ENCODE measurements around the gene DIP2C.
"Not testable (repeated sequence)": the region's sequence is repeated elsewhere in the genome, so short reads cannot be mapped to it uniquely, and the experiment has no call there.

The DIP2C gene

DNA sequence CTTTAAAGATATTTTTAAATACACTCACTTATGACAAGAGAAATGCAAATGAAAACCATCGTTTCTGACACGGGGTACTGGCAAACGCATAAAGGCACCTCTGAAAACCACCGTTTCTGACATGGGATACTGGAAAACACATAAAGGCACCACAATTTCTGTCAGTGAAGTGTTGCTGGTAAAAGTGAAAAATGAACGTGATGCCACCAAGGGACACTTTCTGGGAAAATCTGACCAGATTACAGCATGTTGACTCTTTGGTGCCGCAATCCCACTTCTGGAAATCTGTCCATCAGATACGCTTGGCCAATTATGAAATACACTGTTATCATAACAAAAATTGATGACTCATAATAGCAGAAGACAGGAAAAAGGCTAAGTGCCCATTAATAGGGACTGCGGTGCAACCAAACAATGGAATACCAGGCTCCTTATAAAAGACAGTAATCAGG, 422.5 kb downstream of the DIP2C start:
- Histone ChIP-seq H3K27ac (no peak overlapping the region), H3K27me3 (no peaks in the 10 kb centered on the region), H3K36me3 (no peaks in the 10 kb centered on the region), H3K4me3 (no peak overlapping the region), H3K9me3 (no peaks in the 10 kb centered on the region), H3K4me1 (no peaks in the 10 kb centered on the region)
- no peak for TF ChIP-seq CTCF (IDR thresholded peaks at IDR 0.05)
- DNase-seq: no peak
- intact Hi-C loops (cut with DNase I; ENCODE audit: low total_unique reads): no loop called here

DNA sequence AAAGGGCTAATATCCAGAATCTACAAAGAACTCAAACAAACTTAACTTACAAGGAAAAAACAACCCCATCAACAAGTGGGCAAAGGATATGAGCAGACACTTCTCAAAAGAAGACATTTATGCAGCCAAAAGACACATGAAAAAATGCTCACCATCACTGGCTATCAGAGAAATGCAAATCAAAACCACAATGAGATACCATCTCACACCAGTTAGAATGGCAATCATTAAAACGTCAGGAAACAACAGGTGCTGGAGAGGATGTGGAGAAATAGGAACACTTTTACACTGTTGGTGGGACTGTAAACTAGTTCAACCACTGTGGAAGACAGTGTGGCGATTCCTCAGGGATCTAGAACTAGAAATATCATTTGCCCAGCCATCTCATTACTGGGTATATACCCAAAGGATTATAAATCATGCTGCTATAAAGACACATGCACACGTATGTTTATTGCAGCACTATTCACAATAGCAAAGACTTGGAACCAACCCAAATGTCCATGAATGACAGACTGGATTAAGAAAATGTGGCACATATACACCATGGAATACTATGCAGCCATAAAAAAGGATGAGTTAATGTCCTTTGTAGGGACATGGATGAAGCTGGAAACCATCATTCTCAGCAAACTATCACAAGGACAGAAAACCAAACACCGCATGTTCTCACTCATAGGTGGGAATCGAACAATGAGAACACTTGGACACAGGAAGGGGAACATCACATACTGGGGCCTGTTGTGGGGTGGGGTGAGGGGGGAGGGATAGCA, 423.5 kb downstream of the DIP2C start:
- DNase-seq; H3K27ac ChIP-seq; H3K4me1 ChIP-seq; H3K27me3 ChIP-seq; H3K36me3 ChIP-seq; intact Hi-C loops (cut with DNase I; ENCODE audit: low total_unique reads); H3K4me3 ChIP-seq; H3K9me3 ChIP-seq: not testable (repeated sequence)

DNA sequence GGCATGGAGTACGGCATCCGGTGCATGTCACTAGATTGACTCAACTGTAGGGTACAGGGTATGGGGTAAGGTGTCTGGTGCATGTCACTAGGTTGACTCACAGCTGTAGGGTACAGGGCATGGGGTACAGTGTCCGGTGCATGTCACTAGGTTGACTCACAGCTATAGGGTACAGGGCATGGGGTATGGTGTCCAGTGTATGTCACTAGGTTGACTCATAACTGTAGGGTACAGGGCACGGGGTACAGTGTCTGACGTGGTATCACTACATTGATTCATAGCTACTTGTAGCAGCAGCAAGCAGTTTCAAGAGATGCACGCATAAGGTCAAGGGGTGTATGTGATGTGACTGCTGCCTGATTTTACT, 424.4 kb downstream of the DIP2C start:
- DNase-seq; H3K36me3 ChIP-seq; H3K27ac ChIP-seq; intact Hi-C loops (cut with DNase I; ENCODE audit: low total_unique reads); H3K27me3 ChIP-seq; H3K4me1 ChIP-seq; H3K9me3 ChIP-seq; H3K4me3 ChIP-seq: not testable (repeated sequence)

GRCh38 chr10:264160-265073, 425.1 kb downstream of the DIP2C start:
- H3K27ac ChIP-seq; intact Hi-C loops (cut with DNase I; ENCODE audit: low total_unique reads); H3K4me3 ChIP-seq; H3K9me3 ChIP-seq; H3K36me3 ChIP-seq; DNase-seq; H3K4me1 ChIP-seq; H3K27me3 ChIP-seq: not testable (repeated sequence)

DNA sequence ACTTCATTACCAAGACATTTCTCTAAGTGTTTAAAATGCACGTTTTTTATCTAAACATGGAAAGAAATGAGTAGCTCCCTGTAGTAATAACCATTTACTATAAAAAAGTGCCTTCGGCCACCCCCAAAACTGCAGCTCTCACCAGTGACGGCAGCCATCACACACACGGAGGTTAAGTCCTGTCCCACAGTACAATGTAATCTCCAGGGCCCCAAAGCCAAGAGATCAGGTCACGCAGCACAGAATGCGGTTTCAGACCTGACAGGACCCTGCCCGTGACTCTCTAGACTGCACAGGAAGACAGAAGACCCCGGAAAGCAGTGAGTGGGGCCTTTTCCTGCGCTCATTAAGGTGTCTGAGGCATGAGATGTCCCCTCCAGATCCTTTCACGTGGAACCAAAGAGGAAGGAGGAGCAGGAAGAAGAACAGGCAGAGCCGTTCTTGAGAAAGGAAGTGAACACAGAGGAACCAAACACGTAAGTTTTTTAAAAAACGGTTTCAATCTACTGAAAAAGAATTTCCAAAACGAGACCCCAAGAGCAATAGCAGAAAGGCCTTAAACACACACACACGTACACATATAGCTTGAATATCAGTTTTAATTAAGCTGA, 428.5 kb downstream of the DIP2C start:
- Histone ChIP-seq H3K36me3 (no peaks in the 10 kb centered on the region), H3K27me3 (no peaks in the 10 kb centered on the region), H3K27ac (no peak overlapping the region), H3K9me3 (no peaks in the 10 kb centered on the region), H3K4me1 (no peaks in the 10 kb centered on the region), H3K4me3 (no peak overlapping the region)
- no peak for TF ChIP-seq CTCF (IDR thresholded peaks at IDR 0.05)
- intact Hi-C loops (cut with DNase I; ENCODE audit: low total_unique reads): no loop called here
- no peak for DNase-seq

DNA sequence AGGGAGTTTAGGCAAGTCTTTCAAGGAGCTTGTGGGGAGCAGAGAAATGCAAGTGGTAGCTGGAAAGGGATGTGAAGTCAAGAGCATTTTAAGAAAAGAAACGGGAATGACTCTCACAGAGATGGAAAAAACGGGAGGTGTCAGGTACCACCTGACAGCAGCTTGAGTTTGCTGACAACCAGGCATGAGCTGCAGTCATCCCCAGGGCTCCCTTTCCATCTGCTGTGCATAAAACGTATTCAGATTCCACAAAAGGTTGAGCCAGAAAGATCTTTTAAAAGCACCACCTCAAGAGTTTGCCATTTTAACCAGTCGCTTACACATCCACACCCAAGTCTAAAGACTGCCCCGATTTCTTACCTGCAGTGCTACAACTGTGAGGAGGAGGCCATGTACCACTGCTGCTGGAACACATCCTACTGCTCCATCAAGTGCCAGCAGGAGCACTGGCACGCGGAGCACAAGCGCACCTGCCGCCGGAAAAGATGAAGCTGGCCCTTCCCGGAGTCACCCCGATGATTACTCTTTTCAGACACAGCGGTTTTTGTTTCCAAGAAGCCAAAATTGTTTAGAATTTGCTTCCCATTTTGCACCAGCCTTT, 437.4 kb downstream of the DIP2C start:
- intact Hi-C loops (cut with DNase I; ENCODE audit: low total_unique reads): no loop called here

More for the DNA sequence above, 437.4 kb downstream of the DIP2C start:
- no peak for TF ChIP-seq CTCF (IDR thresholded peaks at IDR 0.05)
- no peaks in the 10 kb centered on the region for H3K27me3 ChIP-seq
- H3K36me3 ChIP-seq: peaks cover 49 to 69% (median 65%) of the 10 kb centered on the region in 3 donors
- no peaks in the 10 kb centered on the region for H3K4me1 ChIP-seq
- H3K27ac ChIP-seq: no peak overlapping the region
- no peak for DNase-seq
- H3K9me3 ChIP-seq: no peaks in the 10 kb centered on the region
- H3K4me3 ChIP-seq: no peak overlapping the region
